Vagina (tissue), 2 donors: ENCODE data around the gene POC1A.

Experiments
- POLR2A ChIP-seq, 2 donors: fragments of 450-650 bp; IDR thresholded peaks; one replicate each; pipeline ENCODE4 v1.6.1; 2017; ENCODE audit warnings: antibody characterized with exemption in 2 of 2, mild to moderate bottlenecking in 2 of 2, moderate library complexity in 2 of 2
- POLR2AphosphoS5 ChIP-seq, 2 donors: sonication (generic); formaldehyde crosslinking; IDR thresholded peaks; one replicate each; pipeline ENCODE4 v1.9.0; 2017; ENCODE audit warnings: antibody characterized with exemption in 2 of 2, mild to moderate bottlenecking in 2 of 2, low read depth in 1 of 2; ENCODE audit not compliant: insufficient read depth in 1 of 2
- TF ChIP-seq, protein P1 (sequence below), 3 experiments: fragments of 450-650 bp in 2 of 3; fragments of 200-600 bp in 1 of 3; sonication (generic) in 1 of 3; IDR thresholded peaks; one replicate each; pipeline ENCODE4 v1.5.1; 2017 to 2019; ENCODE audit warnings: antibody characterized with exemption in 3 of 3, mild to moderate bottlenecking in 2 of 3, moderate library complexity in 2 of 3

GRCh38 chr3:52034651-52035050 lies 119.6 kb downstream of the POC1A start:
- TF ChIP-seq, protein P1, sequence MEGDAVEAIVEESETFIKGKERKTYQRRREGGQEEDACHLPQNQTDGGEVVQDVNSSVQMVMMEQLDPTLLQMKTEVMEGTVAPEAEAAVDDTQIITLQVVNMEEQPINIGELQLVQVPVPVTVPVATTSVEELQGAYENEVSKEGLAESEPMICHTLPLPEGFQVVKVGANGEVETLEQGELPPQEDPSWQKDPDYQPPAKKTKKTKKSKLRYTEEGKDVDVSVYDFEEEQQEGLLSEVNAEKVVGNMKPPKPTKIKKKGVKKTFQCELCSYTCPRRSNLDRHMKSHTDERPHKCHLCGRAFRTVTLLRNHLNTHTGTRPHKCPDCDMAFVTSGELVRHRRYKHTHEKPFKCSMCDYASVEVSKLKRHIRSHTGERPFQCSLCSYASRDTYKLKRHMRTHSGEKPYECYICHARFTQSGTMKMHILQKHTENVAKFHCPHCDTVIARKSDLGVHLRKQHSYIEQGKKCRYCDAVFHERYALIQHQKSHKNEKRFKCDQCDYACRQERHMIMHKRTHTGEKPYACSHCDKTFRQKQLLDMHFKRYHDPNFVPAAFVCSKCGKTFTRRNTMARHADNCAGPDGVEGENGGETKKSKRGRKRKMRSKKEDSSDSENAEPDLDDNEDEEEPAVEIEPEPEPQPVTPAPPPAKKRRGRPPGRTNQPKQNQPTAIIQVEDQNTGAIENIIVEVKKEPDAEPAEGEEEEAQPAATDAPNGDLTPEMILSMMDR (IDR thresholded peaks at IDR 0.05): no peak
- no peak for TF ChIP-seq POLR2A (IDR thresholded peaks at IDR 0.05)
- no peak for TF ChIP-seq POLR2AphosphoS5 (IDR thresholded peaks at IDR 0.05; ENCODE audit: insufficient read depth in 1 of 2, low read depth in 1 of 2)
